ENCODE results near the gene POLR2E. TPM values are rescaled to one million over a fixed set of nuclear protein-coding genes. Genes with fewer than 3 reads are reported as not detected.

POLR2E gene
- total and polyA plus RNA-seq, 9 of the 15 experiments (the other 6 are each of a cell fraction or from before 2014, with no cell fraction given), result 3.4 to 413 (median 244) TPM

- TF ChIP-seq, protein P1, sequence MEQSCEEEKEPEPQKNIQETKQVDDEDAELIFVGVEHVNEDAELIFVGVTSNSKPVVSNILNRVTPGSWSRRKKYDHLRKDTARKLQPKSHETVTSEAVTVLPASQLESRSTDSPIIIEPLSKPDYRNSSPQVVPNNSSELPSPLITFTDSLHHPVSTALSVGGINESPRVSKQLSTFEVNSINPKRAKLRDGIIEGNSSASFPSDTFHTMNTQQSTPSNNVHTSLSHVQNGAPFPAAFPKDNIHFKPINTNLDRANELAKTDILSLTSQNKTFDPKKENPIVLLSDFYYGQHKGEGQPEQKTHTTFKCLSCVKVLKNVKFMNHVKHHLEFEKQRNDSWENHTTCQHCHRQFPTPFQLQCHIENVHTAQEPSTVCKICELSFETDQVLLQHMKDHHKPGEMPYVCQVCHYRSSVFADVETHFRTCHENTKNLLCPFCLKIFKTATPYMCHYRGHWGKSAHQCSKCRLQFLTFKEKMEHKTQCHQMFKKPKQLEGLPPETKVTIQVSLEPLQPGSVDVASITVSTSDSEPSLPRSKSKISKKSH (CRISPR knock-in tag; IDR thresholded peaks at IDR 0.05), result no peak
- TF ChIP-seq ZNF12 (CRISPR knock-in tag; IDR thresholded peaks at IDR 0.05) (no peak), PML (IDR thresholded peaks at IDR 0.05; ENCODE audit: low read length) (no peak), TARDBP (IDR thresholded peaks at IDR 0.05) (no peak), ELF1 (tag; IDR thresholded peaks at IDR 0.05) (peak; percentile 67), ELF4 (CRISPR knock-in tag; IDR thresholded peaks at IDR 0.05) (no peak), ZBTB7A (IDR thresholded peaks at IDR 0.05; ENCODE audit: borderline replicate concordance, control insufficient read depth, low read depth, low read length) (peak; percentile 85; the same call in 1 of the 2 replicates), ADNP (tag; IDR thresholded peaks at IDR 0.05) (no peak), POLR2AphosphoS2 (IDR thresholded peaks at IDR 0.05; ENCODE audit: low read length) (no peak), HMGXB4 (CRISPR knock-in tag; IDR thresholded peaks at IDR 0.05) (no peak), FIP1L1 (IDR thresholded peaks at IDR 0.05; ENCODE audit: low read depth, low read length, poor library complexity, severe bottlenecking) (peak; percentile 31), ZBTB1 (CRISPR knock-in tag; IDR thresholded peaks at IDR 0.05; ENCODE audit: borderline replicate concordance, low read depth) (no peak), C11orf30 (IDR thresholded peaks at IDR 0.05; ENCODE audit: low read depth) (no peak), HDAC2 (IDR thresholded peaks at IDR 0.05) (no peak)
- TF ChIP-seq, protein P2, sequence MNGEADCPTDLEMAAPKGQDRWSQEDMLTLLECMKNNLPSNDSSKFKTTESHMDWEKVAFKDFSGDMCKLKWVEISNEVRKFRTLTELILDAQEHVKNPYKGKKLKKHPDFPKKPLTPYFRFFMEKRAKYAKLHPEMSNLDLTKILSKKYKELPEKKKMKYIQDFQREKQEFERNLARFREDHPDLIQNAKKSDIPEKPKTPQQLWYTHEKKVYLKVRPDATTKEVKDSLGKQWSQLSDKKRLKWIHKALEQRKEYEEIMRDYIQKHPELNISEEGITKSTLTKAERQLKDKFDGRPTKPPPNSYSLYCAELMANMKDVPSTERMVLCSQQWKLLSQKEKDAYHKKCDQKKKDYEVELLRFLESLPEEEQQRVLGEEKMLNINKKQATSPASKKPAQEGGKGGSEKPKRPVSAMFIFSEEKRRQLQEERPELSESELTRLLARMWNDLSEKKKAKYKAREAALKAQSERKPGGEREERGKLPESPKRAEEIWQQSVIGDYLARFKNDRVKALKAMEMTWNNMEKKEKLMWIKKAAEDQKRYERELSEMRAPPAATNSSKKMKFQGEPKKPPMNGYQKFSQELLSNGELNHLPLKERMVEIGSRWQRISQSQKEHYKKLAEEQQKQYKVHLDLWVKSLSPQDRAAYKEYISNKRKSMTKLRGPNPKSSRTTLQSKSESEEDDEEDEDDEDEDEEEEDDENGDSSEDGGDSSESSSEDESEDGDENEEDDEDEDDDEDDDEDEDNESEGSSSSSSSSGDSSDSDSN (IDR thresholded peaks at IDR 0.05; ENCODE audit: borderline replicate concordance in 1 of 2, low read depth in 2 of 2, low read length in 2 of 2), result peak in 1 of 2 experiments; percentile 69; a peak in 1 of 4 replicates
These were observed 36.8 kb upstream of the POLR2E start (continued) for GRCh38 chr19:1131718-1132551.

Measured in K562 (cell line).